Islet precursor cell (in vitro differentiated cells): Measurements from ENCODE around the gene ARL6IP4.

Source experiments
- DNase-seq: peaks from one replicate; pipeline ENCODE4 v3.0.0-alpha.2; 2018

ARL6IP4 gene

GRCh38 chr12:122979001-122979907 lies 1.2 kb upstream of the ARL6IP4 start:
- peak; percentile 62 for DNase-seq

- DNase-seq: no peak
These were observed 636 bp upstream of the ARL6IP4 start for GRCh38 chr12:122979908-122980182.

GRCh38 chr12:122981036-122981471 lies 573 bp downstream of the ARL6IP4 start:
- DNase-seq: no peak

- DNase-seq: no peak
These were observed 1.4 kb downstream of the ARL6IP4 start for GRCh38 chr12:122981587-122982476.

- DNase-seq: no peak
These were observed 2.0 kb downstream of the ARL6IP4 start for GRCh38 chr12:122982477-122982815.

GRCh38 chr12:122982963-122983788 lies 2.7 kb downstream of the ARL6IP4 start:
- DNase-seq: no peak

- no peak for DNase-seq
These were observed 3.5 kb downstream of the ARL6IP4 start for GRCh38 chr12:122983789-122984515.

- no peak for DNase-seq
These were observed 4.3 kb downstream of the ARL6IP4 start for GRCh38 chr12:122984612-122985337.

GRCh38 chr12:122985338-122986257 lies 5.1 kb downstream of the ARL6IP4 start:
- DNase-seq: no peak

GRCh38 chr12:122986258-122986871 lies 5.9 kb downstream of the ARL6IP4 start:
- no peak for DNase-seq

GRCh38 chr12:122987086-122987951 lies 6.8 kb downstream of the ARL6IP4 start:
- DNase-seq: no peak

GRCh38 chr12:122988036-122988435 lies 7.6 kb downstream of the ARL6IP4 start:
- DNase-seq: no peak

- DNase-seq: no peak
These were observed 8.2 kb downstream of the ARL6IP4 start for GRCh38 chr12:122988612-122989212.

GRCh38 chr12:122989225-122989839 lies 8.9 kb downstream of the ARL6IP4 start:
- DNase-seq: no peak

GRCh38 chr12:122989874-122990419 lies 9.5 kb downstream of the ARL6IP4 start:
- DNase-seq: no peak

GRCh38 chr12:122990561-122990960 lies 10.1 kb downstream of the ARL6IP4 start:
- no peak for DNase-seq

- no peak for DNase-seq
These were observed 10.6 kb downstream of the ARL6IP4 start for GRCh38 chr12:122990961-122991622.
